GM19452 (cell line): ENCODE results near the gene FABP3.

Source experiments
- ATAC-seq: cut with Tn5 transposase; IDR thresholded peaks from one replicate; pipeline ENCODE4 v1.9.1; 2021; ENCODE audit not compliant: unreplicated experiment

The FABP3 gene

DNA sequence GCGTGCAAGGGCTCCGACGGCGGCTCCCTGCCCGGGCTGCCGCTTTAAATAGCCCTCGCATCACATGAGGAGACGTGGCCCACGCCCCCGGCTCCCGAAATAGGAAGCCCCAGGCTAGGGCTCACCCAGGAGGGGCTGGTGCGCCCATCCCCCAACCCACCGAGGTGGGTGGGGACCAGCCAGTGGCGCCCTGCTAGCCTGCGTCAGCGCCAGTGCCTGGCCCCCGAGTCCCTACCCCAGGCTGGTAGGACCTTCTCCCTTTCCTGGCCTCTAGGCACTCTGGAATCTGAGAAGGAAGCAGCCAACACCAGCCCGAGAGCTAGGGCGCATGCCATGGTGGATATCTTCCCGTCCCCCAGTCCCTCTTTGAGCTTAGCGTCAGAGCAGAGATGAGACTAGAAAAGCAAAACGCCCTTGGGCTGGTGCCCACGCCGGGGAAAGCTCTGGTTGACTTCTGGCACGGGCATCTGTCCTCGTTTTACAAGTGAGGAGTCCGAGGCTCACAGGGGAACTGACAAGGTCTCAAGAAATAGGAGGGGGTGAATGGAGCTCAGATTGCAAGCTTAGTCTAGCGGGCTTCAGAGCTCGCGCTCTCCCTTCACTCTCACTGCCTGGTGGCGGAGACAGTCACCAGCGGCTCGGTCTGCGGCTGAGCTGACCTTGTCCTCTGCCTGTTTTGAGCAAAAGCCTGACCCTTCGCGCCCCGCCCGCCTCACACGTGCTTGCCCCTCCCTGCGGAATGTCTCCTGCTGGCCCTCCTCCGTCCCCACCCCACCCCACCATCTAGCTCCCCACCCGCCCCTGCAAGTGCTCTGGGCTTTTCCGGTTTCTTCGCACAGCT is at the start of gene FABP3:
Gene FABP3 (minus strand): TSS at position 21 of the 841 bp plus-strand sequence. CDS start 62 bp downstream, outside the sequence.
- ATAC-seq: no peak

DNA sequence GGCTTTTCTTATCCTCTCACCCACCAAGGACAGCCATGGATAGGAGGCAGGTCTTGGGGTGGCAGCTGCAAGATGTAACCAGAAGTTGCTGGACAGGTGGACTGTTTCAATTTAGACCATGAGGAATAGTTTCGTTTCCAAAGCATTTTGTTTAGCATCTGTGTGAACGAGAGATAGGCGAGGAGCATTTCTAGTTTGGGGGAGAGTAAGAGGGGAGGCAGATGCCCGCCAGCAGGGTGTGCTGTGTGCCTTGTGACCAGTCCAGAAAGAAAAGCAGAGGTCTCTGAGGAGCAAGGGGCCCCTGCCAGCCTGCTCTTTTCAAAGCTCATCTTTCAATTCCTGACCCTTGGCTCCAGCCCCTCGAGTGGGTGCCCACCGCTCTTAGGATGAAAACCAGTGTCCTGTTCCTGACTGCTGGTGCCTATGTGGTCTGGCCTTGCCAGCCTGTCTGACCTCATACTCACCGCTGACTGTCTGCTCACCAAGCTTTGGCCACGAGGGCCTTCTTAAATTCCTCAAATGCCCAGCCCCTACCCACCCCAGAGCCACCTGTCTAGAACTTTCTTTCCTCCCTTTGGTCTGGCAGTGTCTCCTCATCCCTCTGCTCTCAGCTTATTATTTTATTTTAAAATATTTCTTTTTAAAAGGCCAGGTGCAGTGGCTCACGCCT is 48.6 kb upstream of the FABP3 start:
- no peak for ATAC-seq

DNA sequence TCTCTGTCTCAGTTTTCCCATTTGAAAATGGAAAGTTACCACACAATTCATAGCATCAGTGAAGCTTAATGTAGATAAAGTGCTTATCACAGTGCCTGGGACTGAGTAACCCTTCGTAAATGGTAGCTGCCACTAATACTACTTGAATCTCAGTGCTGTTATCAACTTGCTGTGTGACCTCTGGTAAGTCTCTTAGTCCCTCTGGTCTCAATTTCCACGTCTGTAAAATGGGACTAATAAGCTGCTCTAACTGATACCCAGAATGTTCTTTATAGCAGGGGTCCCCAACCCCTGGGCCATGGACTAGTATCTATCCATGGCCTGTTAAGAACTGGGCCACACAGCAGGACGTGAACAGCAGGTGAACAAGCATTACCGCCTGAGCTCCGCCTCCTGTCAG is 47.8 kb upstream of the FABP3 start:
- ATAC-seq: no peak

DNA sequence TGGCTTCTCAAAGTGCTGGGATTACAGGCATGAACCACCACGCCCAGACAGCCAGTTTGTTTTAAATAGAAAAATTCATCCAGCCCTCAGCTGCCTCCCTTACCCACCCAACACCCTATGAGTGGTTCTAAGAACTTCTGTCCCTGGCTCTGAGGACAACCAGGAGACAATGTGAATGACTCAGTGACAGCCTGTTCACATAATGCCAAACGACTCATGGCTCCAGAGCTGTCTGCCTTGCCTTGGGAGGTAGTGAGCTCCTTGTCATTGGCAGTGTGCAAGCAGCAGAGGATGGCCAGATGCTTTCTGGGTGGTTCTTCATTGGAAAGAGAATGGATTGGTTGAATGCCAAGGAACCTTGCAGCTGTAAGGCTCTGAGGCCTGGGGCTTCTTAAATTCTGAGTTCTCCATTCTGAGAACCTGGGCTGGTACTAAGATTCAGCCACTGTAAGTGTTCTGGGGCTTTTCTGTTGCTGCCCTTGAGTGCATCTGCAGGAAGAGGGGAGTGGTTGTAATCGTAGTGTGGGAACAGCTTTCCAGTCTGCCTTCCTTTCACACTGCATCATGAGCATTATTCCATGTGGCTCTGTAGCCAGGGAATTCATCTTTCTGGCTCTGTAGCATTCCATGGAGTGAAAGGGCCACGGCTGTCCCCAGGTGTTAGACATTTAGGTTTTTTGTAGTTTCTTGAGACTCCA is 45.9 kb upstream of the FABP3 start:
- ATAC-seq: no peak

DNA sequence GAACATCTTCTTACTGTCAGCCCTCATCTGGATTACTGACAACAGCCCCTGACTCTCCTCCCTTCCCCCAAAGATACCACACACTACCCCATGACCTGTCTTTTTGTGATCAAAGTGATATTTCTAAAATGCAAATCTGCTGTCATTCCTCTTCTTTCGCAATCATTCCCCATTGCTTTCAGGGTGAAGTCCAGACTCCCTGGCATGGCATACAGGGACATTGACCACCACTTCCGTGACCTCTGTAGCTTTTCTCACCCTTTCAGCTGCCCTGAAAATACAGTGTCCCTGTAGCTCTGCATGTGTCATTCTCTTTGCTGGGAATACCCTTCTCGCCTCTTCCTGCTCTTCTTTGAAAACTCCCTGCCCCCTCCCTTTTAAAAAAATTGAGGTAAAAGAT is 44.3 kb upstream of the FABP3 start:
- ATAC-seq: no peak

DNA sequence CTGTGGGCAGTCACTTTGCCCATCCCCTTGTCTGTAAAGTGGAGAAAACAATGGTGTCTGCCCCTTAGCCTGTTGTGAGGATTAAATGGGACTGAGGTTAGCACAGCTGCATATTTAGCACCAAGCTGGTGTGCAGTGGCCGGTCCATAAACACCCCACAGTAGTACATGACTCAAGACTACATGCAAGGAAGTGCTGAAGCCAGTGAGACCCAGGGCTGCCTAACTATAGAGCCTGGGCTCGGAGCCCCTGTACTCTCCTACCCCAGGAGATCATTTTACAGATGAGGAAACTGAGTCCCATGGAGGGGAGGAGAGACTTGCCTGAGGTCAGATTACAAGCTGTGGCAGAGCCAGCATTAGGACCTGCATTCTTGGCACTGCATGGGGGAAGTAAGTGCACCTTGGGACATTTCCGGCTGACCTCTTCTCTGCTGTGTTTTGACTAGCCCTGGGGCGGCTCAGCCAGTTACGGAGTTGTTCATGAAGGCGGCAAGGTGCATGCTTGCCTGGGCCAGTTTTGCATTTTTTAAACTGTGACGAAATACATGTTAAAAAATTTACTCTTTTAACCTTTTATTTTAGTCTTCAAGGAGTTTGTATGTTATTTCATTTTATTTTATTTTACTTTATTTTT is 43.3 kb upstream of the FABP3 start:
- no peak for ATAC-seq

DNA sequence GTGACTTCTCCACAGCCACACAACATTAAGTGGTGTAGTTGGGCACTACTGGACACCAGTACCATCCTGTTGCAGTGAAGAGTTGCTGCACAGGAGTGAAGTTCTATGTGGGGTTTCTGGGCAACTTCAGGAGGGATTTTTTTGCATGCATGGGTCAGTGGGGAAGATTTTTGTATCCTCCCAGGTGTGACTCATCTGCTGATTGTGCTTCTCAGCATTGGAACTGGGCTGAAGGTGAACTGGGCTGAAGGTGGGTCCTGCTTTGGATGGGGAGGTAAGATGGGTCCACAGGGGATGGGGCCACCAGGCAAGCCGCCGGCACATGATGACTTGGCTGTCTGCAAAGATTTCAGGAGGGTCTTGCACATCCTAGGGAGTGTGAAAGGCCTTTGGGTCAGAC is 42.8 kb upstream of the FABP3 start:
- no peak for ATAC-seq

DNA sequence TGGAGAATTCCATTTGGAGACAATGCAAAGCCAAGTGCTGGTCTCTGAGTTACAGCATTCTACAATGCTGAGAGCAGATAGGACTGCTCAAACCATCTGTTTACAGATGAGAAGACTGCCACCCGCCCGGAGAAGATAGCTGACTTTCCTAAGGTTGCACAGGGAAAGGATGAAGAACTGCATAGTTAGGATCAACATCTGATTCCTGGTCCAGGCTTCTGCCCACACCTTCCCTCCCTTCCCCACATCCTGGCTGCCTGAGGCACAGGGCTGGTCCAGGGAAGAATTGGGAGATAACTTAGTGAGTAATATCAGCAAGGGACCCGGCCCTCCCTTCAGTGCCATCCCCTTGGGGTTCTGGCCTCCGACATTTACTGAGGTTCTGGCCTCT is 42.1 kb upstream of the FABP3 start:
- ATAC-seq: no peak

DNA sequence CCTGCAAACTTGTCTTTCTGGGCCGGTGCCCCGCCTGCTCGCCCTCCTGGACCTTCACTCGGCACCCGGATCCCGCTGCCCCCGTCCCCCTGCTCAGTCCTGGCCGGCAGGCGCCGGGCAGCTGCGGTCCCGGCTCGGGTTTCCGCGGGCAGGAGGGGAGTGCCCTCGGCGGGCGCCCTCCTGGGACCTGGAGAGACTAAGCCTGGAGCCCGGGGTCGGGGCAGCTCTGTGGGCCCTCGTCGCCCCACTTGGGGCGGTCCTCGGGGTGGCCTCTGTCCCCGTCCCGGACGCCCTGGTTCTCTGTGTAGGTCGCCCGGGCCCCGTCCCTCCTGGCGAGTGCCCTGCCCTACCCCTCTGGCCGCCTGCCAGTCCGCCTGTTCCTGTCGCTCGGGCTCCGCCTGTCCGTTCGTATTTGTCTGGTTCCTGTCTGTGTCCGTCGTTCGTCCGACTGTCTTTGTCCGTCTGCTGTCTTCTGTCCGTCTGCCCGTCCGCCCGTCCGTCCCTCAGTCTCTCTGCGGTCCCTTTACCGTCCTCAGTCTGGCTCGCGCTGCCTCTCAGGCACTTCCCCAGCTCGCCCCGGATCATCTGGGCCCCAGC is 40.6 kb upstream of the FABP3 start:
- ATAC-seq: no peak

DNA sequence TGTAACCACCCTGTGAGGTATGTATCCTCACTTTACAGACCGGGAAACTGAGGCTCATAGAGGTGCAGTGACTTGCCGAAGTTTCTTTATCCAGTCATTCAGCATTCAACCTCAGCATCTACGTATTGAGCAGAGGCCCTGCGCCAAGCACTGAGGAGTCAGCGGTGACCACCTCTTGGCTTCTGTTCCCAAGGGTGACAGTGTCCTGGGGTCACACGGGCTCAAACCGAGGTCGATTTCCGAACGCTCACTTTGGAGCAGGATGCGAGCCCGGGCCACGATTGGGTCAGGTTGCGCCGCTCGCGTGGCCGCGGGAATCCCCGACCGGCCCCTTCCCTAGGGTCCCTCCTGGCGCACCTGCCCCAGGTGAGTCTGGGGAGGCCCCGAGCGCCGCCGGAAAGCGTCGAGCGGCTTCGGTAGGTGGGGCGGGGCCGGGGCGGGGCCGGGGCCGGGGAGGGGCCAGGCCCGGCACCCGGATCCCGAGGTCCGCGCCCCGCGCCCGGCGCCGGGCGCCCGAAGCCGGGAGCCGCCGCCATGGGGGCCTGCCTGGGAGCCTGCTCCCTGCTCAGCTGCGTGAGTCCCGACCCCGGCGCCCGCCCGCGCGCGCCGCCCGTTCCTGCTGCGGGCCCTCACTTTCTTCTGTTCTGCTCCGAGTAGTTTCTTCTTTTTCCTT is 40.0 kb upstream of the FABP3 start, which contains the start of gene SERINC2:
Gene SERINC2 (plus strand): TSS at position 482 of the 673 bp plus-strand sequence. CDS start 53 bp downstream, at position 535.
- ATAC-seq: no peak

DNA sequence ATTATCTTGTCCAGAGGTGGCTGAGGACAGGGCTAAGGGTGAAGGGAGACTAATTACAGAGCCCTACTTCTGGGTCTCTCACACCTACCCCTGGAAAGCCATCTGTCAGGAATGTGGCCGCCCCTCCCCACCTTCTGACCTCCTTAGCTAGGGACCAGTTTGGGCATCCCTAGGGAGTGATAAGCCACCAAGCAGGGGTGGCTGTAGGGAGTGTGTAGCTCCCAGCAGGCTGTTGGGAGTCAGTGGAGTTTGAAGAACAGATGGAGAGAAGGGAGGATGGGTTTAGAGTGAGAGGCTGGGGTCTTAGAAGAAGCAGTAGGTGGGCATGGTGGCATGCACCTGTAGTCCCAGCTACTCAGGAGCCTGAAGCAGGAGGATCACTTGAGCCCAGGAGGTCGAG is 39.3 kb upstream of the FABP3 start:
- no peak for ATAC-seq

DNA sequence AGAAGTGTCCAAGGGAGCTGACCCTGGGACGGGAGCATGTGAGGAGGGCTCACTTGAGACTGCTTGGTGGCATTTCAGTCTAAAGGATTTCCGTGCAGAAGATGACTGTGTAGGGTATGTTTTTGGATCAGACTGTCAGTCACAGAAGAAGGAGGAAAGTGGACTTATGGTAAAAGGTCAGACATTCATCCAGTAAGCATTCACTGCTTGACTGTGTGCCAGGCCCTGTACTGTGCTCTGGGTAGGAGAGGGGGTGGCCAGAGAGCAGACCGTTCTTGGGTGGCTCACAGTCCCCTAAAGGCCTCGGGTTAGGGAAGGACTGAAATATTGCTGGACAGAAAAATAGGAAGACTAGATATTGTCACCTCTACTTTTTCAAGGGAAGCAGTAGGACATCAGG is 38.0 kb upstream of the FABP3 start:
- no peak for ATAC-seq

DNA sequence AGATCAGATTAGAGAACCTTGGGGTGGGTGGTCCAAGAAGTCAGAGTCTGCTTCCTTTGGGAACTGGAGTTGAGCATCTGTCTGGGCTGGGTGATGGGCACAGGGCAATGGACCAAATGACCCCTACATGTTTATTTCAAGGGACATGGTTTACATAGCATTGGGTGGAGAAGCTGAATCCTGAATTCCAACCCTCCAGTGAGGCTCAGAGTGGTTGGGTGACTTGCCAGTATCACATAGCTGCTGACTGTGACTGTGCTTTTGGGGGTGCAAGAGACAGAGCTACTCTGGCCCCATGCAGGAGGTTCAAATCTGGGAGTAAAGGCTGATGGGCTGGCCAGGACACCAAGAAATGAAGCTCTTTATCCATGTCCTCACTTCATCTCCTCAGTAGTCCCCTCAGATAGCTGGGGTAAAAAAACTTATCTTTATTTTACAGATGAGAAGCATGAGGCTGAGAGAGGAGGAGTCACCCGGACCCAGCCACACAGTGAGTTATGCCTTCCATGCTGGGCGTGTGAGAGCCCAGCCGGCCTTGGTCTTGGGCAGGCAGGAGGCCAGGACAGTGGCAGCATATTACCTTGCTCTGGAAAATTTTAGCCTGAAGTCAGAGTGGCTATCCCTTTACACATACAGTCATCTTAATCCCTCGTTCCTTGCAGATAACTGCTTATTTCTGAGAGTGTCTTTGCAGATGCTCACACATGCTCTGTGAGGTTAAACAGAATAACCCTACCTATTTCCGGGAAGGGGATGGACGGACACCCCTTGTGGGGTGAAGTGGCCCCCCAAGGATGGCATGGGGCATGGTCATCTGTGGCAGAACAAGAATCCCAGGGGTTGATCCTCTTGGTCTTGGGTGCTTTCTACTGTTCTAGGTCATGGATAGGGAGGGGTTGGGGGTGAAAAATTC is 37.3 kb upstream of the FABP3 start:
- ATAC-seq: no peak

DNA sequence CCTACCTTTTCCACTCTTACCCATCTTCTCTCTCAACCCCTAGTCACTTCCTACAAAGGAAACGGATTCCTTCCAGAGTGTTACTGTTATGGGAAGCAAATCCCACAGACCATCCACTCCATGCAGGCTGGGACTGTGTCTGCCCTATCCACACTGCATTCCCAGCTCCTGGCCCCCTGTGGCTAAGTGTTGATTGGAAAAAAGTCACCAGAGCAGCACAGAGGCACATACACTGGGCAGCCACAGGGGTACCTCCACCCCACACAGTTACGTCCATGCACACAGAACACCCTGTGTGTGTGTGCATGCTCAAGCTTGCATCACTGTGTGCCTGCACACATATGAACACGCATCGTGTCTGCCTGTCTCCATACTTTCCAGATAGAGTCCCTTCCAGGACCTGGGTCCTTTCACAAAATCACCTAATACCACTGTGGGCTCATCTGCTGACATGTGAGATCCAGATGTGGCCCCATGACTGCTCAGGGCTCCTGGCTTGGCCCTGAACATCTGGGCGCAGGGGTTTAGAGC is 36.0 kb upstream of the FABP3 start:
- no peak for ATAC-seq

DNA sequence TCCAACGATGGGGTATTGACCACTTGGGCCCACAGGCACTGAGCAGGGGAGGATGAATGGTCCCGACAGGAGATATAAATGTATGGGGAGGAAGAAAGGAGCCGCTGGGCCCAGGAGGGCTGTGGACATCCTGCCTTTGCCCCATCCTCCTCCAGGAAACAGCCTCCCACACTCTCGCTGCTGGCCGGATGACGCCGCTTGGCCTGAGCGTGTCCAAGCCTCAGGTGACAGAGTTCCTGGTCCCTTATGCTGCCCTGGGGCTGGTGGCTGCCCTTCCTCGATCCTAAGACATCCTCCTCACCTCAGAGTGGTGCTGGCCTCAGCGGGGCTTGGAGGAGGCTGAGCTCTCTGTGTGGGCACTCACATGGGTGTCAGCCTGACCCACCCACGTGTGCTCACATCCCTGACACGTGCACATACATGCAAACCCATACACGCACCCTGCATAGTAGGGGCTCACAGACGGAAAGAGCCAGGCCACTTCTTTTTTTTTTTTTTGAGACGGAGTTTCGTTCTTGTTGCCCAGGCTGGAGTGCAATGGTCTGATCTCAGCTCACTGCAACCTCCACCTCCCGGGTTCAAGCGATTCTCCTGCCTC is 34.3 kb upstream of the FABP3 start:
- ATAC-seq: no peak

DNA sequence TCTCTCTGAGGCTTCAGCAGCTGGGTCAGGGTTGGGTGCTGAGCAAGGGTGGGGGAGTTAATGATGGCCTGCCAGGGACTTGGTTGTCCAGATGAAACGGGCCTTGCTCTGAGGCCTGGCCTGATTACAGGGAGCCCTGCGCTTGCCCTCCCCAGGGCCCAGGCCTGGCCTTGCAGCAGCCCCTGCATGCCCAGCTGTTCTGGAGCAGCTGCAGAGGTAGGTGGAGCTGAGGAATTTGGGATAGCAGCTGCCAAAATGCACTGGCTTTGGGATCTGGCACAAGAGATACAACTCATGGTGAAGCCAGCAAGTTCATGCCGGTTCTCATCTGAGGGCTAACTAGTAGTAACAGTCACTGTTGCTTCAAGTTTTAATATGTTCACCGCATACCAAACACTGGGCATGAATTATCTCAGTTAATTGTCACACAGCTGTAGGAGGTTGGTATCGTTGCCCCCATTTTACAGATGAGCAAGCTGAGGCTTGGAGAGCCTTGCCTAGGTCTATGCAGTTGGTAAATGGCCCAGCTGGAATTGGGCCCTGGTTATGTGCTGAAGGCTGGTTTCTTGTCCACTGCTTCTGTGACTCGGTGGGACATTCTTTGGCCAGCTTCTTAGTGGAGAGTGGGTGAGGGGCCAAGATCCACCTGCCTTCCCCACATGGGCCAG is 32.8 kb upstream of the FABP3 start:
- no peak for ATAC-seq

DNA sequence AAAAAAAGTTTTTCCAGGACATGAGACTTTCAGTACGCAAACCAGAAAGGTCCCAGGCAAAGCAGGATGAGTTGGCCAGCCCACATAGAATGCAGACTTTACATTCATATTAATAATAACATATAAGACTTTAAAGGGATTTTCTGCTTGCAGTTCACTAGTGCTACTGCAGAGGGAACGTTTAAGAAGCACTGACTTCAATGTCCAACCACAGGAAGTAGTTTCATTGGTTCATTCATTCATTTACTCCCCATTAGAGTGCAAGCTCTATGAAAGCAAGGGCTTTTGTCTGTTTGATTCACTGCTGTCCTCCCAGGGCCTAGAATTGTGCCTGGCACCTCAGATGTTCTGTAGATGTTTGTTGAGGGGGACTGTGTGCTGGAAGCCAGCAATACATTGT is 28.4 kb upstream of the FABP3 start:
- ATAC-seq: no peak

DNA sequence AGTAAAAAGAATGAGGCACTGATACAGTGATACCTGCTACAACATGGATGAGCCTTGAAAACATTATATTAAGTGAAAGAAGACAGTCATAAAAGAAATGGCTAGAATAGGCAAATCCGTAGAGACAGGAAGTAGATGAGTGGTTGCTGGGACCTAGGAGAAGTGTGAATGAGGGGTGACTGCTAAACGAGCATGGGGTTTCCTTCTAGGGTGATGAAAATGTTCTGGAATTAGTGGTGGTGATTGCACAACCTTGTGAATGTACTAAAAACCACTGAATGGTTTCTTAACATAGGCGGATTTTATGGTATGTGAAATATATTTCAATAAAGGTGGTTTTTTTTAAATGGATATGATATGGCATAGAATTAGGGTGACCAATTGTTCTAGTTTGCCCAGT is 27.5 kb upstream of the FABP3 start:
- ATAC-seq: no peak
